OCI-LY3 (cell line): ENCODE measurements around the gene RRAD.

Experiments used
- EZH2phosphoT487 ChIP-seq: fragments of 200-600 bp; shearing (Covaris generic); IDR thresholded peaks from 2 replicates; pipeline ENCODE4 v1.6.1; 2018; ENCODE audit warnings: antibody characterized with exemption, mixed run types, low read depth
- TF ChIP-seq, protein P1 (sequence below): fragments of 200-600, 300-600 bp; sonication (generic); IDR thresholded peaks from 2 replicates; pipeline ENCODE4 v1.5.1; 2014; ENCODE audit warnings: antibody characterized with exemption, low read length, low read depth

DNA sequence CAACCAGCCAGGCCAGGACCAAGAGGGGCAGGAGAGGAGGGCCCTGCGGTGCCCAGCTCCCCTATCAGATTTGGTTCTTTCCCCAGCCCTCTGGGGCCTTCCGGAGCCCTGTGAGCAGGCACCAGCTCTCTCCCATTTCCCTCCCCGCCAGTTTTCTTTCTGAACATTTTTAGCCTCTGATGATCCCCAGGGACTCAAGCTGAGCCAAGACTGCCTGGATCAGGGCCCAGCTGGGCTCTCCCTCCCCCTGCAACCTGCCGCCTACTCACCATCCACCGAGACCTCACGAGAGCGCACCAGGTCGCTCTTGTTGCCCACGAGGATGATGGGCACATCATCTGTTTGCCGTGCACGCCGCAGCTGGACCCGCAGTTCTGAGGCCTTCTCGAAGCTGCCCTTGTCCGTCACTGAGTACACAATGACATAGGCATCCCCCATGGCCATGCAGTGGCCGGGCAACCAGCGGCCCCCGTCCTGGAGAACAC is 2.0 kb downstream of the RRAD start:
- TF ChIP-seq, protein P1, sequence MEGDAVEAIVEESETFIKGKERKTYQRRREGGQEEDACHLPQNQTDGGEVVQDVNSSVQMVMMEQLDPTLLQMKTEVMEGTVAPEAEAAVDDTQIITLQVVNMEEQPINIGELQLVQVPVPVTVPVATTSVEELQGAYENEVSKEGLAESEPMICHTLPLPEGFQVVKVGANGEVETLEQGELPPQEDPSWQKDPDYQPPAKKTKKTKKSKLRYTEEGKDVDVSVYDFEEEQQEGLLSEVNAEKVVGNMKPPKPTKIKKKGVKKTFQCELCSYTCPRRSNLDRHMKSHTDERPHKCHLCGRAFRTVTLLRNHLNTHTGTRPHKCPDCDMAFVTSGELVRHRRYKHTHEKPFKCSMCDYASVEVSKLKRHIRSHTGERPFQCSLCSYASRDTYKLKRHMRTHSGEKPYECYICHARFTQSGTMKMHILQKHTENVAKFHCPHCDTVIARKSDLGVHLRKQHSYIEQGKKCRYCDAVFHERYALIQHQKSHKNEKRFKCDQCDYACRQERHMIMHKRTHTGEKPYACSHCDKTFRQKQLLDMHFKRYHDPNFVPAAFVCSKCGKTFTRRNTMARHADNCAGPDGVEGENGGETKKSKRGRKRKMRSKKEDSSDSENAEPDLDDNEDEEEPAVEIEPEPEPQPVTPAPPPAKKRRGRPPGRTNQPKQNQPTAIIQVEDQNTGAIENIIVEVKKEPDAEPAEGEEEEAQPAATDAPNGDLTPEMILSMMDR: no peak
- TF ChIP-seq EZH2phosphoT487: no peak
